Mesothelial cell of epicardium (in vitro differentiated cells): Measurements from ENCODE around the gene ZNF148. TPM values are rescaled to one million over a fixed set of nuclear protein-coding genes. Genes with fewer than 3 reads are reported as not detected.

Experiments
- DNase-seq, 2 experiments: peaks; one replicate each; pipeline ENCODE4 v3.0.0; 2021; ENCODE audit warnings: low spot score in 2 of 2; ENCODE audit not compliant: unreplicated experiment in 2 of 2
- H3K27ac Mint-ChIP-seq: 2 replicates; pipeline ENCODE4 v1.8.0; 2021; ENCODE audit warnings: mixed read lengths
- H3K27me3 Mint-ChIP-seq: 2 replicates; pipeline ENCODE4 v1.8.0; 2021; ENCODE audit warnings: low read depth, mixed read lengths
- H3K36me3 Mint-ChIP-seq: 2 replicates; pipeline ENCODE4 v1.8.0; 2021; ENCODE audit warnings: mixed read lengths
- H3K4me1 Mint-ChIP-seq: 2 replicates; pipeline ENCODE4 v1.8.0; 2021; ENCODE audit warnings: mixed read lengths
- H3K4me3 Mint-ChIP-seq: 2 replicates; pipeline ENCODE4 v1.8.0; 2021; ENCODE audit warnings: mild to moderate bottlenecking, moderate library complexity, mixed read lengths
- H3K9me3 Mint-ChIP-seq: 2 replicates; pipeline ENCODE4 v1.8.0; 2021; ENCODE audit warnings: mixed read lengths
- CTCF ChIP-seq: fragments of 200-600 bp; sonication (generic); IDR thresholded peaks from one replicate; pipeline ENCODE4 v1.5.0; 2021; ENCODE audit warnings: antibody characterized with exemption; ENCODE audit not compliant: unreplicated experiment
- total RNA-seq: library from RNA; stranded (reverse); gene quantifications from 3 replicates; pipeline ENCODE4 v1.2.1, GENCODE V29; 2021

ZNF148 gene
- total RNA-seq, 1 donor from 2014 or later: 52.1 TPM

- Mint-ChIP-seq H3K27me3 (no peaks in the 10 kb centered on the region), H3K27ac (peak overlapping the region; percentile 26), H3K9me3 (peaks cover 8% of the 10 kb centered on the region), H3K4me3 (no peak overlapping the region), H3K36me3 (peaks cover 1% of the 10 kb centered on the region), H3K4me1 (peaks cover 7% of the 10 kb centered on the region)
- no peak for TF ChIP-seq CTCF
- no peak for DNase-seq
These were observed 167.6 kb downstream of the ZNF148 start for GRCh38 chr3:125207507-125207906.

- Mint-ChIP-seq H3K27me3 (no peaks in the 10 kb centered on the region), H3K4me1 (peaks cover 7% of the 10 kb centered on the region), H3K4me3 (no peak overlapping the region), H3K27ac (no peak overlapping the region), H3K9me3 (peaks cover 13% of the 10 kb centered on the region), H3K36me3 (peaks cover 5% of the 10 kb centered on the region)
- DNase-seq: no peak
- TF ChIP-seq CTCF: no peak
These were observed 168.2 kb downstream of the ZNF148 start for GRCh38 chr3:125206934-125207333.

- Mint-ChIP-seq H3K27me3 (no peaks in the 10 kb centered on the region), H3K4me3 (no peak overlapping the region), H3K36me3 (peaks cover 5% of the 10 kb centered on the region), H3K9me3 (peaks cover 13% of the 10 kb centered on the region), H3K4me1 (peaks cover 3% of the 10 kb centered on the region), H3K27ac (no peak overlapping the region)
- DNase-seq: no peak
- no peak for TF ChIP-seq CTCF
These were observed 171.4 kb downstream of the ZNF148 start for GRCh38 chr3:125203731-125204130.

- Mint-ChIP-seq H3K36me3 (peaks cover 5% of the 10 kb centered on the region), H3K4me3 (no peak overlapping the region), H3K27me3 (no peaks in the 10 kb centered on the region), H3K4me1 (no peaks in the 10 kb centered on the region), H3K9me3 (peaks cover 13% of the 10 kb centered on the region), H3K27ac (no peak overlapping the region)
- no peak for DNase-seq
- no peak for TF ChIP-seq CTCF
These were observed 172.9 kb downstream of the ZNF148 start for GRCh38 chr3:125202197-125202596.

GRCh38 chr3:125200731-125201139, 174.4 kb downstream of the ZNF148 start:
- Mint-ChIP-seq H3K27ac (no peak overlapping the region), H3K4me1 (no peaks in the 10 kb centered on the region), H3K36me3 (peaks cover 5% of the 10 kb centered on the region), H3K27me3 (no peaks in the 10 kb centered on the region), H3K4me3 (no peak overlapping the region), H3K9me3 (peaks cover 13% of the 10 kb centered on the region)
- no peak for DNase-seq
- no peak for TF ChIP-seq CTCF
